NCI-H1092 (cell line): ENCODE results near the gene CCDC88B.

Source experiments
- DNase-seq: peaks from one replicate; lab custom pipeline; 2025; lab: John Stamatoyannopoulos, UW

CCDC88B gene

GRCh38 chr11:64384981-64385944 lies 45.3 kb downstream of the CCDC88B start:
- DNase-seq: peak; percentile 27

- no peak for DNase-seq
These were observed 46.1 kb downstream of the CCDC88B start for GRCh38 chr11:64385945-64386704.

- no peak for DNase-seq
These were observed 47.9 kb downstream of the CCDC88B start for GRCh38 chr11:64387916-64388315.

- DNase-seq: no peak
These were observed 48.9 kb downstream of the CCDC88B start for GRCh38 chr11:64388894-64389293.

GRCh38 chr11:64389851-64390250 lies 49.8 kb downstream of the CCDC88B start:
- DNase-seq: no peak

GRCh38 chr11:64390558-64390957 lies 50.6 kb downstream of the CCDC88B start:
- no peak for DNase-seq

GRCh38 chr11:64391839-64392238 lies 51.8 kb downstream of the CCDC88B start:
- no peak for DNase-seq

GRCh38 chr11:64395545-64396078 lies 55.6 kb downstream of the CCDC88B start:
- DNase-seq: no peak

- no peak for DNase-seq
These were observed 56.1 kb downstream of the CCDC88B start for GRCh38 chr11:64396079-64396591.

GRCh38 chr11:64400102-64400501 lies 60.1 kb downstream of the CCDC88B start:
- no peak for DNase-seq

GRCh38 chr11:64400667-64401066 lies 60.7 kb downstream of the CCDC88B start:
- no peak for DNase-seq

- DNase-seq: no peak
These were observed 61.8 kb downstream of the CCDC88B start for GRCh38 chr11:64401775-64402174.

- no peak for DNase-seq
These were observed 63.1 kb downstream of the CCDC88B start for GRCh38 chr11:64403106-64403505.

GRCh38 chr11:64406221-64406946 lies 66.4 kb downstream of the CCDC88B start:
- DNase-seq: no peak
